DND-41 (cell line): ENCODE results near the gene GPR4.
"Not testable (repeated sequence)": the region's sequence is repeated elsewhere in the genome, so short reads cannot be mapped to it uniquely, and the experiment has no call there.

Experiments
- ATAC-seq: fragments of 200-7000 bp; cut with Tn5 transposase; 3 replicates; pipeline ENCODE4 v1.9.1; 2021; ENCODE audit warnings: low read depth; ENCODE audit not compliant: insufficient read depth
- DNase-seq: peaks from one replicate; pipeline ENCODE4 v3.0.0-alpha.2; 2020
- H2AFZ ChIP-seq: 2 replicates; pipeline ENCODE4 v1.6.0; 2012; ENCODE audit warnings: low read depth, low read length
- H3K27ac ChIP-seq: 2 replicates; pipeline ENCODE4 v1.5.1; 2012; ENCODE audit warnings: low read length, inconsistent platforms
- H3K27me3 ChIP-seq: fragments of 200-600 bp; sonication (generic); 2 replicates; pipeline ENCODE4 v1.6.0; 2012; ENCODE audit warnings: low read length, mild to moderate bottlenecking, inconsistent platforms; ENCODE audit not compliant: insufficient read depth, poor library complexity
- H3K36me3 ChIP-seq: 2 replicates; pipeline ENCODE4 v1.5.1; 2012; ENCODE audit warnings: low read length, inconsistent platforms; ENCODE audit not compliant: insufficient read depth
- H3K4me1 ChIP-seq: 2 replicates; pipeline ENCODE4 v1.5.1; 2012; ENCODE audit warnings: mild to moderate bottlenecking, low read length; ENCODE audit not compliant: insufficient read depth
- H3K4me2 ChIP-seq: 2 replicates; pipeline ENCODE4 v1.6.0; 2012; ENCODE audit warnings: mild to moderate bottlenecking, moderate library complexity, low read length, inconsistent platforms; ENCODE audit not compliant: insufficient read depth
- H3K4me3 ChIP-seq, 2 experiments: fragments of 200-600 bp in 1 of 2; shearing (Covaris generic) in 1 of 2; 2 replicates each; pipeline ENCODE4 v1.5.1; 2012 to 2016; ENCODE audit warnings: inconsistent platforms in 2 of 2, low read length in 2 of 2, mild to moderate bottlenecking in 2 of 2, low read depth in 1 of 2, moderate library complexity in 1 of 2
- H3K79me2 ChIP-seq: 2 replicates; pipeline ENCODE4 v1.6.0; 2012; ENCODE audit warnings: low read length, inconsistent platforms; ENCODE audit not compliant: insufficient read depth
- H3K9ac ChIP-seq: 2 replicates; pipeline ENCODE4 v1.6.0; 2012; ENCODE audit warnings: low read depth, mild to moderate bottlenecking, inconsistent platforms, low read length, moderate library complexity
- H3K9me3 ChIP-seq: 2 replicates; pipeline ENCODE4 v1.5.1; 2012; ENCODE audit warnings: low read length, moderate library complexity, mild to moderate bottlenecking, inconsistent platforms; ENCODE audit not compliant: insufficient read depth, severe bottlenecking
- H4K20me1 ChIP-seq: 2 replicates; pipeline ENCODE4 v1.6.0; 2012; ENCODE audit warnings: low read length; ENCODE audit not compliant: insufficient read depth
- EZH2 ChIP-seq: IDR thresholded peaks from 3 replicates; pipeline ENCODE4 v1.6.1; 2012; ENCODE audit warnings: borderline replicate concordance, low read depth, mild to moderate bottlenecking, moderate library complexity, low read length, inconsistent platforms; ENCODE audit not compliant: severe bottlenecking
- TF ChIP-seq, protein P1 (sequence below): IDR thresholded peaks from 2 replicates; pipeline ENCODE4 v1.5.1; 2012; ENCODE audit warnings: borderline replicate concordance, low read length, moderate library complexity, mild to moderate bottlenecking; ENCODE audit not compliant: poor library complexity, severe bottlenecking; ENCODE audit errors: extremely low read depth

Gene GPR4

GRCh38 chr19:45636275-45636674 is 34.3 kb upstream of the GPR4 start:
- Histone ChIP-seq H3K9ac (no peak overlapping the region), H3K27me3 (no peaks in the 10 kb centered on the region), H3K4me1 (peaks cover 32% of the 10 kb centered on the region), H3K9me3 (no peaks in the 10 kb centered on the region), H3K36me3 (peaks cover 15% of the 10 kb centered on the region), H3K4me2 (no peak overlapping the region), H3K4me3 (no peak overlapping the region), H4K20me1 (no peaks in the 10 kb centered on the region), H3K79me2 (peaks cover 6% of the 10 kb centered on the region), H2AFZ (no peak overlapping the region), H3K27ac (no peak overlapping the region)
- no peak for TF ChIP-seq EZH2
- TF ChIP-seq, protein P1, sequence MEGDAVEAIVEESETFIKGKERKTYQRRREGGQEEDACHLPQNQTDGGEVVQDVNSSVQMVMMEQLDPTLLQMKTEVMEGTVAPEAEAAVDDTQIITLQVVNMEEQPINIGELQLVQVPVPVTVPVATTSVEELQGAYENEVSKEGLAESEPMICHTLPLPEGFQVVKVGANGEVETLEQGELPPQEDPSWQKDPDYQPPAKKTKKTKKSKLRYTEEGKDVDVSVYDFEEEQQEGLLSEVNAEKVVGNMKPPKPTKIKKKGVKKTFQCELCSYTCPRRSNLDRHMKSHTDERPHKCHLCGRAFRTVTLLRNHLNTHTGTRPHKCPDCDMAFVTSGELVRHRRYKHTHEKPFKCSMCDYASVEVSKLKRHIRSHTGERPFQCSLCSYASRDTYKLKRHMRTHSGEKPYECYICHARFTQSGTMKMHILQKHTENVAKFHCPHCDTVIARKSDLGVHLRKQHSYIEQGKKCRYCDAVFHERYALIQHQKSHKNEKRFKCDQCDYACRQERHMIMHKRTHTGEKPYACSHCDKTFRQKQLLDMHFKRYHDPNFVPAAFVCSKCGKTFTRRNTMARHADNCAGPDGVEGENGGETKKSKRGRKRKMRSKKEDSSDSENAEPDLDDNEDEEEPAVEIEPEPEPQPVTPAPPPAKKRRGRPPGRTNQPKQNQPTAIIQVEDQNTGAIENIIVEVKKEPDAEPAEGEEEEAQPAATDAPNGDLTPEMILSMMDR = no peak
- ATAC-seq (no peak), DNase-seq (no peak)

- Histone ChIP-seq H3K9me3 (no peaks in the 10 kb centered on the region), H3K4me3 (no peak overlapping the region), H3K4me1 (no peaks in the 10 kb centered on the region), H3K79me2 (no peaks in the 10 kb centered on the region), H3K27ac (no peak overlapping the region), H2AFZ (no peak overlapping the region), H3K27me3 (no peaks in the 10 kb centered on the region), H3K36me3 (peaks cover 31% of the 10 kb centered on the region), H4K20me1 (no peaks in the 10 kb centered on the region), H3K9ac (no peak overlapping the region), H3K4me2 (no peak overlapping the region)
- DNase-seq (peak; percentile 21), ATAC-seq (peak; percentile 31; the same call in 1 of the 3 replicates)
- TF ChIP-seq, protein P1 = no peak
- no peak for TF ChIP-seq EZH2
Measured at GRCh38 chr19:45632468-45633196, 30.6 kb upstream of the GPR4 start.

GRCh38 chr19:45630463-45630862 is 28.5 kb upstream of the GPR4 start:
- DNase-seq (no peak), ATAC-seq (no peak)
- Histone ChIP-seq H4K20me1 (no peaks in the 10 kb centered on the region), H3K4me2 (no peak overlapping the region), H3K79me2 (no peaks in the 10 kb centered on the region), H3K4me3 (no peak overlapping the region), H2AFZ (no peak overlapping the region), H3K27me3 (no peaks in the 10 kb centered on the region), H3K9ac (no peak overlapping the region), H3K27ac (no peak overlapping the region), H3K4me1 (no peaks in the 10 kb centered on the region), H3K36me3 (peaks cover 49% of the 10 kb centered on the region), H3K9me3 (no peaks in the 10 kb centered on the region)
- TF ChIP-seq, protein P1 = no peak
- TF ChIP-seq EZH2 = no peak

DNA sequence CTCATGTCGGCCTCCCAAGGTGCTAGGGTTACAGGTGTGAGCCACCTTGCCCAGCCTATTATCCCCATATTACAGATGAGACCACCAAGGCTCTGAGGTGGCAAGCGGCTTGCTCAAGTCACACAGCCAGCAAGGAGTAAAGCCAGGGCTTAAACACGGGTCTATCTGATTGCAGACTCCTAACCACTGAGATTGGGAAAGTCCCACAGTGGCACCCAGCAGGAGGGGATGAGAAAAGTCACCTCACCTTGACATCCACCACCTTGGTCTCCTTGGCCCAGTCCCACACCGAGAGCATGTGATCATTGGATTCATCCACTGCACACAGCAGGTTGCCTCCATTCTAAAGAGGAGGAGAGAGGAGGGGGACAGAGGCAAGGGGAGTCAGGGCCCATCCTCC is 27.7 kb upstream of the GPR4 start:
- H3K79me2 ChIP-seq = no peaks in the 10 kb centered on the region
- no peak for ATAC-seq
- no peak overlapping the region for H3K4me2 ChIP-seq
- H3K9me3 ChIP-seq = no peaks in the 10 kb centered on the region
- H3K4me1 ChIP-seq = no peaks in the 10 kb centered on the region
- H3K36me3 ChIP-seq = peaks cover 54% of the 10 kb centered on the region
- no peaks in the 10 kb centered on the region for H3K27me3 ChIP-seq
- no peak overlapping the region for H3K9ac ChIP-seq
- H3K27ac ChIP-seq = no peak overlapping the region
- H3K4me3 ChIP-seq = no peak overlapping the region
- DNase-seq = no peak
- no peaks in the 10 kb centered on the region for H4K20me1 ChIP-seq
- TF ChIP-seq EZH2 = no peak
- TF ChIP-seq, protein P1 = no peak
- no peak overlapping the region for H2AFZ ChIP-seq

- H4K20me1 ChIP-seq, ATAC-seq, H3K27ac ChIP-seq, DNase-seq, H3K9me3 ChIP-seq, H3K4me1 ChIP-seq, H3K27me3 ChIP-seq, H3K4me2 ChIP-seq, H3K79me2 ChIP-seq, H3K9ac ChIP-seq, H2AFZ ChIP-seq, H3K4me3 ChIP-seq: not testable (repeated sequence)
- H3K36me3 ChIP-seq = peaks cover 63% of the 10 kb centered on the region
Measured at GRCh38 chr19:45628219-45628618, 26.2 kb upstream of the GPR4 start.
